Measurements from ENCODE around the gene ITIH2.

The ITIH2 gene

DNA sequence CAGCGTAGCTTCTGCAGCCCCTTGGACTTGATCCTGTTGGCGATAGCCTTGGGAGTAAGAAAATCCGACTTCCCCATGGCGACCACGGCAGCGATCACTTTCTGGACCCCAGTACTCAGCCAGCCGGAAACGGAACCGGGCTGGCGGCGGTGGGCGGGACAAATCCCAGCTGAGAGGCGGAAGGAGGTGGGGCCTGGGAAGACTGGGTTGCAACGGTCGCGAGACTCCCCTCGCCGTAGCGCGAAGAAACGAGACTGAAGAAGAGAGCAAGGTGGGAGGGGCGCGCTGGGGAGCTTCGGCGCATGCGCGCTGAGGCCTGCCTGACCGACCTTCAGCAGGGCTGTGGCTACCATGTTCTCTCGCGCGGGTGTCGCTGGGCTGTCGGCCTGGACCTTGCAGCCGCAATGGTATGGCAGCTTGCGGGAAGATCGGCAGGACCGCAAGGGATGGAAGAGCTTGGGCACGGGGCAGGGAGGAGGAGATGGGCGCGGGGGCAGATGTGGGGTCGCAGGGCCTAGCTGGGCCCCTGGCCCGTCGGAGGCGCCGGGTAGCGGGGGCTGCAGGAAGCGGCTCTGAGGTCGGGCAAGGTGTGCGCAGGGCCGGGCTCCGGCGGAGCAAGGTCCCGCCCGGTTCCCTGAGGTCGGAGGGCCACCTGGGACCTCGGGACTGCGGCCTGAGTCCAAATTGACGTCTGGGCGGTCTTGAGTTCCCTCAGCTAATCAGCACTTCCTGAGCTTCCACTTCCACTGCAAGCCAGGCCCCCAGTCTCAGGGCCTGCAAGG, 84.9 kb downstream of the ITIH2 start, which contains the start of the genes ATP5F1C and KIN:
TSS of gene ATP5F1C (plus strand) at position 321 of the 782 bp plus-strand sequence. CDS start at position 352, 31 bp downstream.
TSS of gene KIN (minus strand) at position 137 of the 782 bp plus-strand sequence. CDS start at position 77, 60 bp downstream.
- peak; percentile 94 for DNase-seq
- in situ Hi-C loops (cut with HindIII; ENCODE audit: low pct_ligation_motif_present, low pct_unique_long_range_greater_than_20kb, low sequenced_read_pairs), result no loop called here

- peak; percentile 56 for DNase-seq
These were observed 85.6 kb downstream of the ITIH2 start for GRCh38 chr10:7788639-7789286.

DNA sequence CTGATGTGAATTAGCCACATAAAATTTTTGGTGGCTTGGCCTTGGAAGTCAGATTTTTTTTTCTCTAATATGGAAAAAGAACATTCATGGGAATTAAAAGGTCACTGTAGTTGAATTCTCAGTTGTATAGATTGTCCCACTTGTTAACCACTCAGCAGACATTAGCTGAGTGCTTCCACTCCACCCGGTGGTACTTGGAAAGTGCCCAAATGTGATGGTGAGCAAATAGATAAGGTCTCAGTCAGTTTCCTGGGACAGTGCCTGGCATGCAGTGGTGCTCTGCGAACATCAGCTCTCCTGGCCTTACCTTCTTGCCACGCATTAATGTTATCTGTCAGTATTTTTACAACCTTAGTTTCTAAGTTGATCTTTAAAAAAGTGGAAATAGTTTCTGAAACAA, 86.3 kb downstream of the ITIH2 start:
- DNase-seq, result peak; percentile 22
- in situ Hi-C loops (cut with HindIII; ENCODE audit: low pct_ligation_motif_present, low pct_unique_long_range_greater_than_20kb, low sequenced_read_pairs), result no loop called here

More at GRCh38 chr10:7788639-7789286, 85.6 kb downstream of the ITIH2 start:
- in situ Hi-C loops (cut with HindIII; ENCODE audit: low pct_ligation_motif_present, low pct_unique_long_range_greater_than_20kb, low sequenced_read_pairs), result no loop called here

- DNase-seq, result no peak
- in situ Hi-C loops (cut with HindIII; ENCODE audit: low pct_ligation_motif_present, low pct_unique_long_range_greater_than_20kb, low sequenced_read_pairs), result no loop called here
These were observed 89.4 kb downstream of the ITIH2 start for GRCh38 chr10:7792541-7792940.

GRCh38 chr10:7794251-7795026, 91.3 kb downstream of the ITIH2 start:
- no peak for DNase-seq
- in situ Hi-C loops (cut with HindIII; ENCODE audit: low pct_ligation_motif_present, low pct_unique_long_range_greater_than_20kb, low sequenced_read_pairs), result no loop called here

GRCh38 chr10:7795605-7796004, 92.5 kb downstream of the ITIH2 start:
- DNase-seq, result no peak
- in situ Hi-C loops (cut with HindIII; ENCODE audit: low pct_ligation_motif_present, low pct_unique_long_range_greater_than_20kb, low sequenced_read_pairs), result no loop called here

GRCh38 chr10:7797582-7797981, 94.5 kb downstream of the ITIH2 start:
- peak; percentile 85 for DNase-seq
- in situ Hi-C loops (cut with HindIII; ENCODE audit: low pct_ligation_motif_present, low pct_unique_long_range_greater_than_20kb, low sequenced_read_pairs), result no loop called here

Measured in ACHN (cell line).